ENCODE data around the gene IL32. TPM values are rescaled to one million over a fixed set of nuclear protein-coding genes. Genes with fewer than 3 reads are reported as not detected.

Gene IL32
- total RNA-seq, 1 experiment from 2014 or later = 4.7 TPM

DNA sequence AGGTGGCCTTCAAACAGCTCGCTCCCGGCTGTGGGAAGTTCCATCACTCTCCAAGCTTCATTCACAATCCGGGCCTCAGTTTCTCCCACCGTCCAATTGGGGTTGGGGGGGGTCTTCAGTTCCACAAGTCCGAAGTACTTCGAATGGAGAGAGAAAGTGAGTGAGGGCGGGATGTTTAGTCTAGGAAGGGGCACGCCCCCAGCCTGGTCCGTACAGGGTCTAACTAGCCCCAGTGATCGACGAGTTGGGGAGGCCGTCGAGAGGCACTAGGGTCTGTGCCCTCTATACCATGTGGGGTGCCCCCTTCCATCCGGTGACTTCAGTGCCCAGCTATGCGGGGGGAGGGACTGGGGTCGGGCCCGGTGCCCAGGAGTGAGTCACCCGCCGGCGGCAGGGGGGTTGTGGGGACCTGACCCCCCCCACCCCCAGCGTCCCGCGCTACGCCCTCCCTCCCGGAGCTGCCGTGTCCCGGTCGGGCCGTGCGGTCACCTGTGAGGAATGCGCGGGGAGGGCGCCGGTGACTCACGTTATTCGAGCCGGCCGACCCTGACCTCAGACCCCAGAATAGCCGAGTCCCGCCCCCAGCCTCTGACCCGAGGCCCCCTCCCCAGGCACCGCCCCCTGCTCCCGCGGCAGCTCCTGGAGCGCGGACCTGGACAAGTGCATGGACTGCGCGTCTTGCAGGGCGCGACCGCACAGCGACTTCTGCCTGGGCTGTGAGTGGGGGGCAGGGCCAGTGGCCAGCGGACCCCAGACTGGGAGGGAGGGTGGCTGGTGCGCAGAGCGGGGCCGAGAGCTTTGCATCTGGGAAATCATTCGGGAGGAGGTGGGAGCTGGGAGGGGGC, 44.6 kb upstream of the IL32 start (continued):
- TF ChIP-seq FOXP4 (CRISPR knock-in tag; IDR thresholded peaks at IDR 0.05) = no peak
- peak; percentile 45; the same call in 1 of the 2 replicates for TF ChIP-seq TP53 (CRISPR knock-in tag; IDR thresholded peaks at IDR 0.05)
- TF ChIP-seq SMAD4 (CRISPR knock-in tag; IDR thresholded peaks at IDR 0.05) = no peak
- no peak for TF ChIP-seq NFE2L1 (CRISPR knock-in tag; IDR thresholded peaks at IDR 0.05)

- TF ChIP-seq, protein P1, sequence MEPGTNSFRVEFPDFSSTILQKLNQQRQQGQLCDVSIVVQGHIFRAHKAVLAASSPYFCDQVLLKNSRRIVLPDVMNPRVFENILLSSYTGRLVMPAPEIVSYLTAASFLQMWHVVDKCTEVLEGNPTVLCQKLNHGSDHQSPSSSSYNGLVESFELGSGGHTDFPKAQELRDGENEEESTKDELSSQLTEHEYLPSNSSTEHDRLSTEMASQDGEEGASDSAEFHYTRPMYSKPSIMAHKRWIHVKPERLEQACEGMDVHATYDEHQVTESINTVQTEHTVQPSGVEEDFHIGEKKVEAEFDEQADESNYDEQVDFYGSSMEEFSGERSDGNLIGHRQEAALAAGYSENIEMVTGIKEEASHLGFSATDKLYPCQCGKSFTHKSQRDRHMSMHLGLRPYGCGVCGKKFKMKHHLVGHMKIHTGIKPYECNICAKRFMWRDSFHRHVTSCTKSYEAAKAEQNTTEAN (CRISPR knock-in tag; IDR thresholded peaks at IDR 0.05) = peak; percentile 69
- TF ChIP-seq RELA (CRISPR knock-in tag; IDR thresholded peaks at IDR 0.05; ENCODE audit: borderline replicate concordance) (no peak), ZNF138 (CRISPR knock-in tag; conservative IDR thresholded peaks at IDR 0.05) (no peak), ZNF281 (CRISPR knock-in tag; IDR thresholded peaks at IDR 0.05) (peak; percentile 5; the same call in 1 of the 2 replicates), ZNF219 (CRISPR knock-in tag; IDR thresholded peaks at IDR 0.05; ENCODE audit: borderline replicate concordance) (no peak), MLX (CRISPR knock-in tag; IDR thresholded peaks at IDR 0.05) (no peak), ESRRA (CRISPR knock-in tag; IDR thresholded peaks at IDR 0.05; ENCODE audit: borderline replicate concordance) (no peak), NFATC4 (CRISPR knock-in tag; IDR thresholded peaks at IDR 0.05) (peak; percentile 75; the same call in 1 of the 2 replicates), NFE2L1 (CRISPR knock-in tag; IDR thresholded peaks at IDR 0.05) (no peak), ZNF232 (CRISPR knock-in tag; IDR thresholded peaks at IDR 0.05) (peak; percentile 81; the same call in 1 of the 2 replicates), ZNF317 (CRISPR knock-in tag; IDR thresholded peaks at IDR 0.05; ENCODE audit: borderline replicate concordance, low read depth) (no peak), KAT7 (CRISPR knock-in tag; IDR thresholded peaks at IDR 0.05; ENCODE audit: borderline replicate concordance) (peak; percentile 52; the same call in 1 of the 2 replicates), AR (CRISPR knock-in tag; IDR thresholded peaks at IDR 0.05) (no peak), ETV6 (CRISPR knock-in tag; IDR thresholded peaks at IDR 0.05) (0 out of 2 replicates have a peak, but pooled peaks have one; percentile 4), TP53 (CRISPR knock-in tag; IDR thresholded peaks at IDR 0.05) (0 out of 2 replicates have a peak, but pooled peaks have one; percentile 1), E2F5 (CRISPR knock-in tag; IDR thresholded peaks at IDR 0.05) (0 out of 2 replicates have a peak, but pooled peaks have one; percentile 65), CBFB (CRISPR knock-in tag; IDR thresholded peaks at IDR 0.05; ENCODE audit: low read depth) (0 out of 2 replicates have a peak, but pooled peaks have one; percentile 17)
- TF ChIP-seq, protein P2, sequence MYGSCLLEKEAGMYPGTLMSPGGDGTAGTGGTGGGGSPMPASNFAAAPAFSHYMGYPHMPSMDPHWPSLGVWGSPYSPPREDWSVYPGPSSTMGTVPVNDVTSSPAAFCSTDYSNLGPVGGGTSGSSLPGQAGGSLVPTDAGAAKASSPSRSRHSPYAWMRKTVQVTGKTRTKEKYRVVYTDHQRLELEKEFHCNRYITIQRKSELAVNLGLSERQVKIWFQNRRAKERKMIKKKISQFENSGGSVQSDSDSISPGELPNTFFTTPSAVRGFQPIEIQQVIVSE (CRISPR knock-in tag; IDR thresholded peaks at IDR 0.05; ENCODE audit: borderline replicate concordance) = no peak
- ChIA-PET POLR2A (interaction anchor here (0.6 to 17.1 kb wide), 10 partner anchors 8 to 148 kb away, joined by 3 to 502 read pairs (median 8); partner anchors contain the start of genes CLDN9 and ZSCAN10), CTCF (interaction anchor here (0.6 to 8.6 kb wide), 17 partner anchors 10 to 1338 kb away, joined by 3 to 360 read pairs (median 4); partner anchors contain the start of genes CLDN9 and ZSCAN10)
- DNase-seq (ENCODE audit: low spot score) (peak; percentile 97), ATAC-seq (peak; percentile 34)
- H3K4me3 Mint-ChIP-seq = peak overlapping the region; percentile 86
- H3K27ac Mint-ChIP-seq = peak overlapping the region; percentile 99
- peaks cover 44% of the 10 kb centered on the region for H3K4me1 Mint-ChIP-seq
- H3K27me3 Mint-ChIP-seq (ENCODE audit: low read depth) = peaks cover 2% of the 10 kb centered on the region; the same call in 1 of the 2 replicates
- no peaks in the 10 kb centered on the region for H3K9me3 Mint-ChIP-seq
- H3K36me3 Mint-ChIP-seq = peaks cover 17% of the 10 kb centered on the region
Observed at GRCh38 chr16:3021449-3022207, 43.8 kb upstream of the IL32 start.

Measured in WTC11 (cell line).